ENCODE measurements around the gene TMEFF2.

Gene TMEFF2

GRCh38 chr2:191954451-191954850 is 240.3 kb downstream of the TMEFF2 start:
- Histone ChIP-seq H3K27me3 (no peaks in the 10 kb centered on the region), H3K4me3 (no peak overlapping the region), H3K4me1 (no peaks in the 10 kb centered on the region), H3K27ac (no peak overlapping the region), H3K9me3 (no peaks in the 10 kb centered on the region), H3K36me3 (no peaks in the 10 kb centered on the region)
- no peak for DNase-seq
- TF ChIP-seq CTCF (IDR thresholded peaks at IDR 0.05), result no peak
- intact Hi-C loops (cut with DNase I; ENCODE audit: low total_unique reads), result no loop called here

GRCh38 chr2:191952515-191953270 is 242.0 kb downstream of the TMEFF2 start:
- no peak for TF ChIP-seq CTCF (IDR thresholded peaks at IDR 0.05)

GRCh38 chr2:191951832-191952231 is 242.9 kb downstream of the TMEFF2 start:
- Histone ChIP-seq H3K27me3 (no peaks in the 10 kb centered on the region), H3K4me3 (no peak overlapping the region), H3K27ac (no peak overlapping the region), H3K36me3 (no peaks in the 10 kb centered on the region), H3K4me1 (no peaks in the 10 kb centered on the region), H3K9me3 (no peaks in the 10 kb centered on the region)
- intact Hi-C loops (cut with DNase I; ENCODE audit: low total_unique reads), result no loop called here
- no peak for TF ChIP-seq CTCF (IDR thresholded peaks at IDR 0.05)
- DNase-seq, result no peak

More at GRCh38 chr2:191952515-191953270, 242.0 kb downstream of the TMEFF2 start:
- Histone ChIP-seq H3K27ac (no peak overlapping the region), H3K27me3 (no peaks in the 10 kb centered on the region), H3K4me1 (no peaks in the 10 kb centered on the region), H3K36me3 (no peaks in the 10 kb centered on the region), H3K9me3 (no peaks in the 10 kb centered on the region), H3K4me3 (no peak overlapping the region)
- DNase-seq, result no peak
- intact Hi-C loops (cut with DNase I; ENCODE audit: low total_unique reads), result no loop called here

- intact Hi-C loops (cut with DNase I; ENCODE audit: low total_unique reads), result no loop called here
- Histone ChIP-seq H3K27ac (no peak overlapping the region), H3K27me3 (no peaks in the 10 kb centered on the region)
These were observed 243.4 kb downstream of the TMEFF2 start for GRCh38 chr2:191951376-191951775.

GRCh38 chr2:191950132-191950874 is 244.4 kb downstream of the TMEFF2 start:
- H3K9me3 ChIP-seq, result no peaks in the 10 kb centered on the region
- H3K4me1 ChIP-seq, result no peaks in the 10 kb centered on the region
- no peaks in the 10 kb centered on the region for H3K36me3 ChIP-seq
- no peaks in the 10 kb centered on the region for H3K27me3 ChIP-seq
- no peak overlapping the region for H3K4me3 ChIP-seq
- no peak for DNase-seq
- H3K27ac ChIP-seq, result no peak overlapping the region
- intact Hi-C loops (cut with DNase I; ENCODE audit: low total_unique reads), result no loop called here
- TF ChIP-seq CTCF (IDR thresholded peaks at IDR 0.05), result no peak

More at GRCh38 chr2:191951376-191951775, 243.4 kb downstream of the TMEFF2 start:
- Histone ChIP-seq H3K4me1 (no peaks in the 10 kb centered on the region), H3K4me3 (no peak overlapping the region), H3K9me3 (no peaks in the 10 kb centered on the region), H3K36me3 (no peaks in the 10 kb centered on the region)
- DNase-seq, result no peak
- no peak for TF ChIP-seq CTCF (IDR thresholded peaks at IDR 0.05)

All from tibial artery (tissue), 4 donors.